Neural crest cell (in vitro differentiated cells): ENCODE results near the gene OTOL1. TPM values are rescaled to one million over a fixed set of nuclear protein-coding genes. Genes with fewer than 3 reads are reported as not detected.
"Not testable (repeated sequence)": the region's sequence is repeated elsewhere in the genome, so short reads cannot be mapped to it uniquely, and the experiment has no call there.

Source experiments
- DNase-seq: peaks from one replicate; pipeline ENCODE4 v3.0.0; 2021; ENCODE audit warnings: low read depth, mixed read lengths, low spot score
- H3K27ac Mint-ChIP-seq: one replicate; pipeline ENCODE4 v1.8.0; 2021; ENCODE audit warnings: mild to moderate bottlenecking, mixed read lengths; ENCODE audit not compliant: unreplicated experiment
- H3K27me3 Mint-ChIP-seq: 2 replicates; pipeline ENCODE4 v1.8.0; 2021; ENCODE audit warnings: low read depth, mild to moderate bottlenecking, mixed read lengths
- H3K36me3 Mint-ChIP-seq: 2 replicates; pipeline ENCODE4 v1.8.0; 2021; ENCODE audit warnings: low read depth, mild to moderate bottlenecking, mixed read lengths
- H3K4me1 Mint-ChIP-seq: 2 replicates; pipeline ENCODE4 v1.8.0; 2021; ENCODE audit warnings: mixed read lengths
- H3K4me3 Mint-ChIP-seq: one replicate; pipeline ENCODE4 v1.8.0; 2021; ENCODE audit warnings: mild to moderate bottlenecking, mixed read lengths
- H3K9me3 Mint-ChIP-seq: 2 replicates; pipeline ENCODE4 v1.8.0; 2021; ENCODE audit warnings: mixed read lengths
- CTCF ChIP-seq: fragments of 200-600 bp; sonication (generic); conservative IDR thresholded peaks from 2 replicates; pipeline ENCODE4 v1.5.0; 2021; ENCODE audit warnings: antibody characterized with exemption, mild to moderate bottlenecking
- total RNA-seq: library from RNA; stranded (reverse); gene quantifications from 2 replicates; pipeline ENCODE4 v1.2.1, GENCODE V29; 2021

The OTOL1 gene
- total RNA-seq, 1 donor from 2014 or later: 0.16 TPM

DNA sequence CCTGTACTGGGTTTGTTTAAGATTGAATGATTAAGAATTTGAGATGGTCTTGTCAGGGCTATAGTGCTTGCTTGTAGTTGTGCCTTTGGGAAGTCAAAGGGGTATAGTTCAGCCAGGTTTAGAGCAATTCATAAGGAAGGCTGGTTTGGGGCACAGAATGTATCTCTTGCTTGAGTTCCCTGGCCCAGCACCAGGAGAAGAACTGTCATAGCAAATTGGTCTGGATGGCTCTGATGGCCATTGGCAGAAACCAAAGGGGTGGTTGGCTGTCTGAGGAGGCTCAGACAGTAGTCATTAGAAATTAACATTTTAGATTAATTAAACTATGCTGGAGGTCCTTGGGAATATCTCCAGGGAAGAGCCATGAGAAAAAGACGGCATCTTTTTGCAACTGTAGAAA, 25.4 kb upstream of the OTOL1 start:
- Mint-ChIP-seq H3K36me3 (no peaks in the 10 kb centered on the region), H3K9me3 (no peaks in the 10 kb centered on the region)

GRCh38 chr3:161474139-161474538, 22.5 kb upstream of the OTOL1 start:
- no peak for TF ChIP-seq CTCF
- Mint-ChIP-seq H3K27ac (no peak overlapping the region), H3K9me3 (peaks cover 4% of the 10 kb centered on the region), H3K4me3 (no peak overlapping the region), H3K27me3 (no peaks in the 10 kb centered on the region), H3K4me1 (peaks cover 10% of the 10 kb centered on the region), H3K36me3 (no peaks in the 10 kb centered on the region)
- DNase-seq: no peak

More for the DNA sequence above, 25.4 kb upstream of the OTOL1 start:
- Mint-ChIP-seq H3K27ac (no peak overlapping the region), H3K4me1 (peaks cover 9% of the 10 kb centered on the region), H3K4me3 (no peak overlapping the region), H3K27me3 (no peaks in the 10 kb centered on the region)
- TF ChIP-seq CTCF: no peak
- DNase-seq: no peak

DNA sequence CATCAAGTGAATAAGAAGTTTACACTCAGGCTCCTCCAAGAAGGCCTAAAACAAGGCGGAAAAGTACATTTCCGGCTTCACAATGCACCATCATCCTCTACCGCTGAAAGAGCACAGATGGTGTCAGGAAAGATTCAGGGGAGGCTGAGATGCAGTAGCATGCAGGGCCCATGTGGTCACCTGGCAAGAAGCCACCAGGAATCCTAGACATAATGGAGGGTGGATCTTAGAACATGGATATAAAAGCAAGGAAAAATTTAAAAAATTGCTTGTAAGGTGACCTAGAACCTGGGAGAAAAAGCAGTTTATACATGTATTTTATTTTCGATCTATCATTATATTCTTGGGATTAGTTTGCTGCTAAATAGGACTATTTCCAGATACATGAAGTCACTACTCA, 21.9 kb upstream of the OTOL1 start:
- no peak overlapping the region for H3K27ac Mint-ChIP-seq
- no peaks in the 10 kb centered on the region for H3K27me3 Mint-ChIP-seq
- H3K4me1 Mint-ChIP-seq: peaks cover 10% of the 10 kb centered on the region
- DNase-seq: no peak
- no peak for TF ChIP-seq CTCF
- H3K36me3 Mint-ChIP-seq: no peaks in the 10 kb centered on the region
- peaks cover 4% of the 10 kb centered on the region for H3K9me3 Mint-ChIP-seq
- H3K4me3 Mint-ChIP-seq: no peak overlapping the region

DNA sequence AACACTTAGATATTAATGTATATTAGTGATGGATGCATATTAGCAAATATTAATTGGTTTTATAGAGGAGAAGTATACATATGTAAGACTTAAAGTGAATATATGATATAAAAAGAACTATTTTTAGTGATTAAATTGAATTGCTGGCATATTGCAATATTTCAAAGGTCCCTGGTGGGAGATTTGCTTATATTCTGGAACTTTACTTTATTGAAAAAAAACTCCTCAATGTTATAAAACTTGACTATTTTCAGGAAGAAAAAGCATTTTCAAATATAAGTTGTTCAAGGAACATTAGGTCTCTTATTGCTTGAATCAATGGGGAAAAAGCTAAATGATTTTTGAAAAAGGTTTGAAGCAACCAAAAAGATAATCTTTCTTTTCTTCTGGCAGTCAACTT, 21.4 kb upstream of the OTOL1 start:
- Mint-ChIP-seq H3K4me1 (peaks cover 10% of the 10 kb centered on the region), H3K4me3 (no peak overlapping the region), H3K9me3 (peaks cover 4% of the 10 kb centered on the region), H3K27ac (no peak overlapping the region), H3K36me3 (no peaks in the 10 kb centered on the region), H3K27me3 (no peaks in the 10 kb centered on the region)
- DNase-seq: no peak
- no peak for TF ChIP-seq CTCF

DNA sequence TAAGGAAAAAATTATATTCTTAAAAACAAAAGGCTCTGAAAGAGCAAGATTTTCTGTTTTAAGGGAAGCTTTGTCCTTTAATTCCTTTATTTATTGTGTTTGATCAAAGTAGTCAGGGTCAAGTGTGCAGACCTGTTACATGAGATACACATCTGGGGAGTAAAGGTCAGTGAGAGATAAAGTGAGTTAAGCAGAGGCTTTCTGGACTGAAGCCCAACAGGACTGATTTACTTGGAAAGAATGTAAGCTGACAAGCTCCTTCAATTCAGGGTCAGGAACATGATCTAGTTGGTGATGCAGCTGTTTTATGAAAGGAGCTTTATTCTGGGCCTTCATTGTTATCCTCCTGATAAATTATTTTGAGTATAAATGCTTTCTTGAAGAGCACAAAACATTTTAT, 20.7 kb upstream of the OTOL1 start:
- H3K27ac Mint-ChIP-seq: no peak overlapping the region
- H3K9me3 Mint-ChIP-seq: peaks cover 4% of the 10 kb centered on the region
- no peaks in the 10 kb centered on the region for H3K27me3 Mint-ChIP-seq
- no peaks in the 10 kb centered on the region for H3K36me3 Mint-ChIP-seq
- DNase-seq: no peak
- peaks cover 10% of the 10 kb centered on the region for H3K4me1 Mint-ChIP-seq
- no peak overlapping the region for H3K4me3 Mint-ChIP-seq
- no peak for TF ChIP-seq CTCF

GRCh38 chr3:161484226-161484625, 12.4 kb upstream of the OTOL1 start:
- Mint-ChIP-seq H3K4me1 (peaks cover 21% of the 10 kb centered on the region), H3K27ac (no peak overlapping the region), H3K9me3 (no peaks in the 10 kb centered on the region), H3K36me3 (no peaks in the 10 kb centered on the region), H3K27me3 (no peaks in the 10 kb centered on the region), H3K4me3 (no peak overlapping the region)
- TF ChIP-seq CTCF: no peak
- DNase-seq: no peak

- H3K27me3 Mint-ChIP-seq, DNase-seq, H3K4me3 Mint-ChIP-seq, H3K27ac Mint-ChIP-seq, H3K36me3 Mint-ChIP-seq, H3K9me3 Mint-ChIP-seq: not testable (repeated sequence)
- H3K4me1 Mint-ChIP-seq: peaks cover 12% of the 10 kb centered on the region
These were observed 8.3 kb upstream of the OTOL1 start for GRCh38 chr3:161488284-161488683.
